Measurements from ENCODE around the gene DPP6.

- TF ChIP-seq EZH2phosphoT487 (IDR thresholded peaks at IDR 0.05; ENCODE audit: borderline replicate concordance, low read depth, low read length) (no peak), CTCF (conservative IDR thresholded peaks at IDR 0.05; ENCODE audit: low read length) (no peak)
These were observed 801.5 kb downstream of the DPP6 start for GRCh38 chr7:154853727-154854095.
